Fibroblast of skin of left quadriceps (primary cell): ENCODE measurements around the gene SNRPF.

ENCODE experiments used
- DNase-seq, 2 experiments: peaks; one replicate each; pipeline ENCODE4 v3.0.0-alpha.2; 2013; ENCODE audit warnings: low read depth in 2 of 2

SNRPF gene

GRCh38 chr12:95859344-95859816, 628 bp downstream of the SNRPF start:
- DNase-seq, result no peak

GRCh38 chr12:95859947-95860850, 1.4 kb downstream of the SNRPF start:
- no peak for DNase-seq

- DNase-seq, result no peak
These were observed 3.3 kb downstream of the SNRPF start for GRCh38 chr12:95862038-95862437.

GRCh38 chr12:95863337-95863736, 4.6 kb downstream of the SNRPF start:
- no peak for DNase-seq

GRCh38 chr12:95870897-95871296, 12.1 kb downstream of the SNRPF start:
- DNase-seq, result no peak

GRCh38 chr12:95874452-95874851, 15.7 kb downstream of the SNRPF start:
- no peak for DNase-seq

GRCh38 chr12:95877622-95878021, 18.9 kb downstream of the SNRPF start:
- peak in 1 of 2 experiments; percentile 3 for DNase-seq

GRCh38 chr12:95880895-95881294, 22.1 kb downstream of the SNRPF start:
- DNase-seq, result no peak

GRCh38 chr12:95881331-95881955, 22.7 kb downstream of the SNRPF start:
- peak; percentile 51 to 56 for DNase-seq

GRCh38 chr12:95882080-95882479, 23.3 kb downstream of the SNRPF start:
- DNase-seq, result peak in 1 of 2 experiments; percentile 34

GRCh38 chr12:95882873-95883272, 24.1 kb downstream of the SNRPF start:
- no peak for DNase-seq

- DNase-seq, result no peak
These were observed 26.2 kb downstream of the SNRPF start for GRCh38 chr12:95884998-95885397.

GRCh38 chr12:95887311-95887710, 28.6 kb downstream of the SNRPF start:
- no peak for DNase-seq

GRCh38 chr12:95890958-95891357, 32.2 kb downstream of the SNRPF start:
- DNase-seq, result no peak

- DNase-seq, result no peak
These were observed 38.1 kb downstream of the SNRPF start for GRCh38 chr12:95896846-95897245.

GRCh38 chr12:95898081-95898480, 39.3 kb downstream of the SNRPF start:
- DNase-seq, result no peak

- peak; percentile 21 to 22 for DNase-seq
These were observed 49.8 kb downstream of the SNRPF start for GRCh38 chr12:95908573-95908972.

GRCh38 chr12:95909871-95910270, 51.1 kb downstream of the SNRPF start:
- no peak for DNase-seq
